Neutrophil (primary cell): Measurements from ENCODE around the gene QSOX2.

Experiments
- H3K27ac ChIP-seq: fragments of 200-600 bp; sonication (generic); 2 replicates; pipeline ENCODE4 v1.5.1; 2016; ENCODE audit warnings: mild to moderate bottlenecking, moderate library complexity
- H3K27me3 ChIP-seq: fragments of 200-600 bp; sonication (generic); 2 replicates; pipeline ENCODE4 v1.6.0; 2016; ENCODE audit warnings: mild to moderate bottlenecking
- H3K36me3 ChIP-seq: fragments of 200-600 bp; sonication (generic); 2 replicates; pipeline ENCODE4 v1.5.1; 2017
- H3K4me1 ChIP-seq, 2 experiments: fragments of 200-600 bp in 1 of 2; sonication (generic) in 1 of 2; 1 replicate in 1 of 2; 2 replicates in 1 of 2; pipeline versions ENCODE4 v1.5.1 to v1.6.1; 2013 to 2016; ENCODE audit warnings: low read depth in 1 of 2, low read length in 1 of 2, mild to moderate bottlenecking in 1 of 2, moderate library complexity in 1 of 2; ENCODE audit not compliant: control insufficient read depth in 1 of 2, insufficient read depth in 1 of 2
- H3K4me3 ChIP-seq, 2 experiments: fragments of 200-600 bp in 1 of 2; sonication (generic) in 1 of 2; 1 replicate in 1 of 2; 2 replicates in 1 of 2; pipeline ENCODE4 v1.5.1; 2013 to 2016; ENCODE audit warnings: low read depth in 1 of 2, low read length in 1 of 2, mild to moderate bottlenecking in 1 of 2, moderate library complexity in 1 of 2
- H3K9me3 ChIP-seq: fragments of 200-600 bp; sonication (generic); 2 replicates; pipeline ENCODE4 v1.5.1; 2016
- TF ChIP-seq, protein P1 (sequence below): fragments of 200-600 bp; sonication (generic); IDR thresholded peaks from 2 replicates; pipeline ENCODE4 v1.5.1; 2016; ENCODE audit warnings: antibody characterized with exemption

QSOX2 gene

DNA sequence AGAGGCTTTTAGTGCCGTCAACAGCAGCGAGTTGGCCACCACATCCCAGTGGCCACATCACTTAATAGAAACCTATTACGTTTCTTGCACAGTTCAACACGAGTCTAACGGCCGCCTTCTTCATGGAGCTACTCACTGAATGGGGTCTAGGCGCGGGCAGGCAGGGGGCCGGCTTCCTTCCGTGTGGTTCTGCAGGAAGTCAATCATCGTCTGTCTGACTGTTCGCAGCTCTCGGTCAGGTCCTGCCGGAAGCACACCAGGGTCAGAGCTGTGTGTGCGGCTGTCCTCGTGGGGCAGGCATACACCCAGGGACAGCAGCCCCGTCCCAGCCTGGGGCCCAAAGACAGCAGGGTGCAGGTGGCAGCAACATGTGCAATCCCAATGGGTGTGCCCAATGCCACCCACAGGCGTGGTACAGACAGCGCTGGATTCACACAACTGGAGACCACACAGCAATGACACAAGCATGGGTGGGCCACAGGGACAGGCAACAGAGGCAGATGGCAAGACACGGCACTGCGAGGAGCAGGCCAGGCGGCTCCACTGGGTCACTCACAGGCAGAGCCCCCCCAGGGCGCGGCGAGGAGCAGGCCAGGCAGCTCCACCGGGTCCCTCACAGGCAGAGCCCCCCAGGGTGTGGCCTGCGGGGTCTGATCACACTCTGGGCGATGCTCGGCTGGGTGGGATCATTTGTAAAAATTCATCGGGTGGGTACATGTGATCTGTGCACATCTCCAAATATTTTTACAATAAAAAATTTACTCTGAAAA, 21.6 kb downstream of the QSOX2 start:
- Histone ChIP-seq H3K27me3 (no peaks in the 10 kb centered on the region), H3K9me3 (no peaks in the 10 kb centered on the region), H3K4me3 (no peak overlapping the region), H3K4me1 (peaks cover 21 to 25% of the 10 kb centered on the region in 2 experiments), H3K36me3 (peaks cover 25% of the 10 kb centered on the region), H3K27ac (no peak overlapping the region)
- TF ChIP-seq, protein P1, sequence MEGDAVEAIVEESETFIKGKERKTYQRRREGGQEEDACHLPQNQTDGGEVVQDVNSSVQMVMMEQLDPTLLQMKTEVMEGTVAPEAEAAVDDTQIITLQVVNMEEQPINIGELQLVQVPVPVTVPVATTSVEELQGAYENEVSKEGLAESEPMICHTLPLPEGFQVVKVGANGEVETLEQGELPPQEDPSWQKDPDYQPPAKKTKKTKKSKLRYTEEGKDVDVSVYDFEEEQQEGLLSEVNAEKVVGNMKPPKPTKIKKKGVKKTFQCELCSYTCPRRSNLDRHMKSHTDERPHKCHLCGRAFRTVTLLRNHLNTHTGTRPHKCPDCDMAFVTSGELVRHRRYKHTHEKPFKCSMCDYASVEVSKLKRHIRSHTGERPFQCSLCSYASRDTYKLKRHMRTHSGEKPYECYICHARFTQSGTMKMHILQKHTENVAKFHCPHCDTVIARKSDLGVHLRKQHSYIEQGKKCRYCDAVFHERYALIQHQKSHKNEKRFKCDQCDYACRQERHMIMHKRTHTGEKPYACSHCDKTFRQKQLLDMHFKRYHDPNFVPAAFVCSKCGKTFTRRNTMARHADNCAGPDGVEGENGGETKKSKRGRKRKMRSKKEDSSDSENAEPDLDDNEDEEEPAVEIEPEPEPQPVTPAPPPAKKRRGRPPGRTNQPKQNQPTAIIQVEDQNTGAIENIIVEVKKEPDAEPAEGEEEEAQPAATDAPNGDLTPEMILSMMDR: no peak

DNA sequence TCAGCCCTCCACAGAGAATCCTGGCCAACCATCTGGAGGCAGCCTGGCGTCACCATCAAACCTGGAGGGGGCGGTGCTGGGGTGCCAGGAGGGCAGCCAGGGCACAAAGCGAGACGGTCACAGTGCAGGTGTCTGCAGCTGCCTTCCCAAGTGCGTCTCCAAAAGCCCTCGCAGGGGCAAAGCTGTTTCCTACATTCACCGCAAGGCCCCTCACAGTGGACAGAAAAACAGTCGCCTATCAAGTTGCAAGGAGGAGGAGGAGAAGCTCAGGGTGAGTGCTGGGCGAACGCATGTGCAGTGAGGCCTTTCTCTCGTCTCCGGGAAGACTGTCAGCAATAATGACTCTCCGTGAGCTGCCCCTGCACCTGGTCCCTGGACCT, 22.7 kb downstream of the QSOX2 start:
- Histone ChIP-seq H3K4me3 (no peak overlapping the region), H3K4me1 (peaks cover 21 to 25% of the 10 kb centered on the region in 2 experiments), H3K36me3 (peaks cover 36% of the 10 kb centered on the region), H3K9me3 (no peaks in the 10 kb centered on the region), H3K27ac (no peak overlapping the region), H3K27me3 (no peaks in the 10 kb centered on the region)
- TF ChIP-seq, protein P1: no peak

DNA sequence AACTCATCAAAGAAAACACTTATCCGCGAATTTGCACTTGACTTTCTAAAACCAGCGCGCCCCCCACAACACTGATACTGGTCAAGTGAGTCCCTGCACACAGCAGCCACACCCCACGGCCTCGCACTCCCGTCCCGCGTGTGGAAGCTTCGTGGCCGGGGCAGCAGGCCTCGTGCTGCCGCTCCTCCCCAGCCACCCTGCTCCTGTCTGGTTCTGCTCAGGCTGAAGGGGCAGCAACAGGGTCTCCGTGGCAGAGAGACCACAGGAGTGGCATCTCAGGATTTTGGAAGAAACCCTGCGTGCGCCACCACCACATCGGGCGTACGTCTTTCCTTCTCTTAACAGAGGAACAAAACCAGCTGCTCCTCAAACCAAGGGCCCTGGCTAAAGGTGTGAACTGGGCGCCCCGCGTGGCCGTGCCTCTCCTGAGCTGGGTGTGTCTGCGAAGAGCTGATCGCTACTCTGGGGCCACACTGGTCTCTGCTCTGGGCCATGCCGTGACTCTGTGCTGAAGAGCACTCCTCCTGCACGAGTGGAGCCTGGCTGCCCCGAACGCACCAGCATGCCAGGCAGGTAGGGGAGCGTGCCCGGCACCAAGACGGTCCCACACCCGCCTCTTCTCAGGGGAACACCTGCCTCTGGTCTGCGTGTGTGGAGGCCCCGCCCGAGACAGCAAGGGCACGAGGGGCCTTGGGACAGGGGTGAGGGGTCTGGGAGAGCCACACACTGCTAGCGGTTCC, 23.3 kb downstream of the QSOX2 start:
- no peak overlapping the region for H3K27ac ChIP-seq
- TF ChIP-seq, protein P1: no peak
- peaks cover 21 to 25% of the 10 kb centered on the region in 2 experiments for H3K4me1 ChIP-seq
- H3K36me3 ChIP-seq: peaks cover 41% of the 10 kb centered on the region
- H3K9me3 ChIP-seq: no peaks in the 10 kb centered on the region
- H3K27me3 ChIP-seq: no peaks in the 10 kb centered on the region
- H3K4me3 ChIP-seq: no peak overlapping the region

DNA sequence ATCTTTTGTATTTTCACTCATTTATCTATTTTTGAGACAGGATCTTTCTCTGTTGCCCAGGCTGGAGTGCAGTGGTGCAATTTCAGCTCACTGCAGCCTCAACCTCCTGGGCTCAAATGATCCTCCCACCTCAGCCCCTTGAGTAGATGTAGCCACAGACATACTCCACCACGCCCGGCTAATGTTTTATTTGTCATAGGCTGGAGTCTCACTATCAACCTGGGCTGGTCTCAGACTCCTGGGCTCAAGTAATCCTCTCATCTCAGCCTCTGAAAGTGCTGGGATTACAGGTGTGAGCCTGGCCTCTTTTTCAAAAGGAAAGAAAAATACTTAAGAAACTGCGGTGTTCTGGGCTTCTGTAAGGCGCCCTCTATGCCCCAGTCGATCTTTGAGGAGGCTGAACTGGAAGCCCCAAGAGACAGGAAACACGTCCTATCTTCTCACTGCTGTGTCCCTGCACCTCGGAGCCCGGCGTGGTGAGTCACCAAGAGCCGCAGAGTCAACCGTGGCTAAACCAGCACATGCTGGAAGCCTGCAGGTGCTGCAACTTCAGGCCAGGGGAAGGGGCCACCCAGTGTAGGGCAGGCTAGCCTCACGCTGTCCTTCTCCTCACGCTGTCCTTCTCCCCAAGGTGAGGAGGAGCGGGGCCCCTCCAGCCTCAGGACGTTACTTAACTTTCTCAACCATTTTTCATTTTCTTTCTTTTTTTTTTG, 25.4 kb downstream of the QSOX2 start:
- Histone ChIP-seq H3K9me3 (no peaks in the 10 kb centered on the region), H3K4me1 (peaks cover 12 to 14% of the 10 kb centered on the region in 2 experiments), H3K4me3 (no peak overlapping the region), H3K36me3 (peaks cover 50% of the 10 kb centered on the region), H3K27ac (no peak overlapping the region), H3K27me3 (no peaks in the 10 kb centered on the region)
- TF ChIP-seq, protein P1: no peak

DNA sequence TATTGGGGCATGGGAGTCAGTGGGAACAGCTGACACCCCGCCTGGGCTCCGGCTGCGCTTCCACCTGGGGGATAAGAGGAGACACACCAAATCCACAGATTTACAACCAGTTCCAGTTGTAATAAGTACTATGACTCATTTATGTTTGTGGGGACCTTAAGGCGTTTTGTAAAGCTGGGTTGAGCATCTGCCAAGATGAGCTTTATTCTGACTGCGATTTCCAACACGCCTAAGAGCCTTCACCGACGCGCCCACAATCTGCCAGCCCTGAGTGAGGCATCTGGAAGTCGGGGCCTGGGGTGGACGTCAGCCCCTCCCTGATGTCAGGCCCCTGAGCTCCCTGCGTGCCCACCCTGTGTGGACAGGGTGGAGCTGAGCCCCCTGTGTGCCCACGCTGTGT, 26.3 kb downstream of the QSOX2 start:
- H3K4me1 ChIP-seq: peaks cover 3 to 5% of the 10 kb centered on the region in 2 experiments
- no peak overlapping the region for H3K4me3 ChIP-seq
- H3K27ac ChIP-seq: no peak overlapping the region
- H3K9me3 ChIP-seq: no peaks in the 10 kb centered on the region
- H3K36me3 ChIP-seq: peaks cover 57% of the 10 kb centered on the region
- TF ChIP-seq, protein P1: no peak
- H3K27me3 ChIP-seq: no peaks in the 10 kb centered on the region
